ENCODE measurements around the gene GASK1A.
"Not testable (repeated sequence)": the region's sequence is repeated elsewhere in the genome, so short reads cannot be mapped to it uniquely, and the experiment has no call there.

Gene GASK1A

DNA sequence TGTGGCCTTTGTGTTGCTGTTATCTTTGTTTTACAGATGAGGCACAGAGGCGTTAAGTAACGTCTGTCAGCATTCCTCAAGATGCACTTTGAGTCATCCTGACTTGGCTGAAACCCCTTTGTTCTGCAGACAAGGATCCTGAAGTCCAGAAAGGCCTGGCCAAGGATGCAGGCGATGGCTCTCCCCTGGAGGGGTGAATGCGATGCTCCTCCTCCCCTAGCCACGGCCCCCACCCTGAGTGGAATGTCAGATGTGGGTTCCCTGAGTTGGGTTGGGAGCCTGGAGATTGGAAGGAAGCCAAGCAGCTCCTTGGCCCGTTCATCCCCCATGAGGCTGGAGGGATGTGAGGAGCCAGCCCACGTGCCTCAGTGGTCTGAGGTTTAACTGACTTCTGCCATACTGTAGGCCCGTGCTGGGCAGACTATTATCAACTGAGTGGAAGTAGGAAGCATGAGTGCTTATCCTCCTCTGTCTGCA, 83.5 kb downstream of the GASK1A start:
- TF ChIP-seq, protein P1, sequence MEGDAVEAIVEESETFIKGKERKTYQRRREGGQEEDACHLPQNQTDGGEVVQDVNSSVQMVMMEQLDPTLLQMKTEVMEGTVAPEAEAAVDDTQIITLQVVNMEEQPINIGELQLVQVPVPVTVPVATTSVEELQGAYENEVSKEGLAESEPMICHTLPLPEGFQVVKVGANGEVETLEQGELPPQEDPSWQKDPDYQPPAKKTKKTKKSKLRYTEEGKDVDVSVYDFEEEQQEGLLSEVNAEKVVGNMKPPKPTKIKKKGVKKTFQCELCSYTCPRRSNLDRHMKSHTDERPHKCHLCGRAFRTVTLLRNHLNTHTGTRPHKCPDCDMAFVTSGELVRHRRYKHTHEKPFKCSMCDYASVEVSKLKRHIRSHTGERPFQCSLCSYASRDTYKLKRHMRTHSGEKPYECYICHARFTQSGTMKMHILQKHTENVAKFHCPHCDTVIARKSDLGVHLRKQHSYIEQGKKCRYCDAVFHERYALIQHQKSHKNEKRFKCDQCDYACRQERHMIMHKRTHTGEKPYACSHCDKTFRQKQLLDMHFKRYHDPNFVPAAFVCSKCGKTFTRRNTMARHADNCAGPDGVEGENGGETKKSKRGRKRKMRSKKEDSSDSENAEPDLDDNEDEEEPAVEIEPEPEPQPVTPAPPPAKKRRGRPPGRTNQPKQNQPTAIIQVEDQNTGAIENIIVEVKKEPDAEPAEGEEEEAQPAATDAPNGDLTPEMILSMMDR (IDR thresholded peaks at IDR 0.05) = no peak
- Histone ChIP-seq H2AFZ (no peak overlapping the region), H3K27ac (no peak overlapping the region), H3K27me3 (ENCODE audit: control insufficient read depth, insufficient read depth, low read length) (no peaks in the 10 kb centered on the region), H3K36me3 (ENCODE audit: control insufficient read depth, insufficient read depth, low read length) (no peaks in the 10 kb centered on the region), H3K4me3 (ENCODE audit: low read depth, low read length) (no peak overlapping the region), H3K79me2 (no peaks in the 10 kb centered on the region), H3K9ac (no peak overlapping the region), H3K4me2 (ENCODE audit: low read length) (no peak overlapping the region), H3K4me1 (no peaks in the 10 kb centered on the region), H3K9me3 (ENCODE audit: control insufficient read depth, low read length) (no peaks in the 10 kb centered on the region)

DNA sequence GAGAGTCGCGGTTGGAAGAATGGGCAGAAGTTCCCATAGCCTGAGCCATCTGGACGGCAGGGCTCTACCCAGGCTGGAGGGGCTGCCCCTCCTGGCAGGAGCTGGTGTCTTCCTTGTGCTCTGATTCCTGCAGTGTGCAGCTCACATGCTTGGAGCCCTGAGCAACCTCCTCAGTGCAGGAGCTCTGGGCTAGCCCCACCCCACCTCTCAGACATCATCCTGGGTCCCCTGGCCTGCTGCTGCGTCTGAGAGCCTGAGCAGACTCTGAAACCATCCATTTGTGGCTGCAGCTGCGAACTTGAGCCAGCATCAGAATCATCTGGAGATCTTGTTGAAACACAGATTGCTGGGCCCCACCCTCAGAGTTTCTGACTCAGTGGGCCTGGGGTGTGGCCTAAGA, 84.0 kb downstream of the GASK1A start:
- H3K9ac ChIP-seq = no peak overlapping the region
- no peak overlapping the region for H3K27ac ChIP-seq
- no peak overlapping the region for H3K4me2 ChIP-seq (ENCODE audit: low read length)
- TF ChIP-seq, protein P1 (IDR thresholded peaks at IDR 0.05) = no peak
- no peaks in the 10 kb centered on the region for H3K9me3 ChIP-seq (ENCODE audit: control insufficient read depth, low read length)
- H2AFZ ChIP-seq = no peak overlapping the region
- H3K27me3 ChIP-seq (ENCODE audit: control insufficient read depth, insufficient read depth, low read length) = no peaks in the 10 kb centered on the region
- H3K4me3 ChIP-seq (ENCODE audit: low read depth, low read length) = no peak overlapping the region
- H3K79me2 ChIP-seq = no peaks in the 10 kb centered on the region
- no peaks in the 10 kb centered on the region for H3K36me3 ChIP-seq (ENCODE audit: control insufficient read depth, insufficient read depth, low read length)
- H3K4me1 ChIP-seq = no peaks in the 10 kb centered on the region

DNA sequence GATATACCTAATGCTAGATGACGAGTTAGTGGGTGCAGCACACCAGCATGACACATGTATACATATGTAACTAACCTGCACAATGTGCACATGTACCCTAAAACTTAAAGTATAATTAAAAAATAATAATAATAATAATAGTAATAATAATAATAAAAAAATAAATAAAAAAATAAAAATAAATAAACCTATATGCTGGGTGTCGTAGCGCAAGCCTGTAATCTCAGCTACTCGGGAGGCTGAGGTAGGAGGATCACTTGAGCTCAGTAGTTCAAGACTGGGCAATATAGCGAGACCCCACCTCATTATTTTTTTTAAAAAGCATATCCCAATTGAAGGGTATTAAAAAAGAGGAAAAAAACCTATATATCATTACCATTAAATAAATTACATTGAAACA, 91.6 kb downstream of the GASK1A start:
- not testable (repeated sequence) for H3K27ac ChIP-seq; H3K4me1 ChIP-seq; H3K4me2 ChIP-seq (ENCODE audit: low read length); H3K4me3 ChIP-seq (ENCODE audit: low read depth, low read length); H3K36me3 ChIP-seq (ENCODE audit: control insufficient read depth, insufficient read depth, low read length); H3K27me3 ChIP-seq (ENCODE audit: control insufficient read depth, insufficient read depth, low read length); H3K79me2 ChIP-seq; H3K9ac ChIP-seq; H2AFZ ChIP-seq; H3K9me3 ChIP-seq (ENCODE audit: control insufficient read depth, low read length)

DNA sequence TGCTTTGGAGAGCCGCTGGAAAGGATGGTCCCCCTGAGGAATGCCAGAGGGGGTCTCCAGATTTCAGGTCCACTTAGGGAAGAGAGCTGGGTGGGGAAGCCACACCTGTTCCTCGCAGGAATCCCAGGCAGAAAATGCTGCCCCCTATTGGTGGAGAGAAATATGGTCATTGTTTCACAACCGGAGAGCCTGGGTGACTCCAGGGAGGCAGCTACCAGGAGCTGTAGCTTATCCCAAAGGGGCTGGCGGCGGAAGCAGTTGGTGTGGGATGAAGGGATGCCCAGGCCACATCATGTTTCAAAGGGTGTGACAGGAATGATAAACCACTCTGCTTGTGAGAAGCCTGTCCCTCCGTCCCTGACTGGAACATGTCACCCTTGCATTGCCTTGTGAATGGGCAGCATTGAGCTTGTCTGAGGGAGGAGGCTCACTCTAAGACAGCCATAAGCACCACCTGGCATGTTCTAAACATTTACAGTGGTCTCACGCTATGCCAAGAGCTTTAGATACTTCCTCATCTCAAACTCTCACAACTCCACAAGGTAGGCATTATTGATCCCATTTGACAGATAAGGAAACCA, 92.3 kb downstream of the GASK1A start:
- no peaks in the 10 kb centered on the region for H3K27me3 ChIP-seq (ENCODE audit: control insufficient read depth, insufficient read depth, low read length)
- no peaks in the 10 kb centered on the region for H3K36me3 ChIP-seq (ENCODE audit: control insufficient read depth, insufficient read depth, low read length)
- H3K4me3 ChIP-seq (ENCODE audit: low read depth, low read length) = no peak overlapping the region
- H3K27ac ChIP-seq = no peak overlapping the region
- no peak overlapping the region for H3K9ac ChIP-seq
- no peak overlapping the region for H2AFZ ChIP-seq
- TF ChIP-seq, protein P1 (IDR thresholded peaks at IDR 0.05) = no peak
- no peaks in the 10 kb centered on the region for H3K4me1 ChIP-seq
- H3K9me3 ChIP-seq (ENCODE audit: control insufficient read depth, low read length) = no peaks in the 10 kb centered on the region
- H3K4me2 ChIP-seq (ENCODE audit: low read length) = no peak overlapping the region
- H3K79me2 ChIP-seq = no peaks in the 10 kb centered on the region

DNA sequence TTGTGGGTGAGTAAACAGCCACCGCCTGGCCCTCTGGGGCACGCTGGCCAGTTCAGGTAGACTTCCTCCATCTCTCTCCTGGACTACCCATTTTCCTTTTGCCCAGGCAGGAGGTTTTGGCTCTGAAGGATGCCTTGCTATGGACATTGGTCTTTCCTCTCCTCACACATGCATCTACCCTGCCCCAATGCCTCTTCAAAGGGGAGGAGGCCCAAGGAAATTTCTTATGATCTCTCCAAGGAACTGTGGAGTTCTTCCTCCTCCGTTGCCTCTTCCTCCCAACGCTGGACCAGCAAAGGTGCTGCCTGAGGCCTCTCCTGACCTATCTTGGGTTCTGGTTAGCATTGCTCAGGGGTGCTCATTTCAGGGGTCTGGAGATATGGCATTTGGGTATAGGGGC, 93.2 kb downstream of the GASK1A start:
- Histone ChIP-seq H2AFZ (no peak overlapping the region), H3K4me2 (ENCODE audit: low read length) (no peak overlapping the region), H3K4me1 (no peaks in the 10 kb centered on the region), H3K27ac (no peak overlapping the region), H3K36me3 (ENCODE audit: control insufficient read depth, insufficient read depth, low read length) (no peaks in the 10 kb centered on the region), H3K9me3 (ENCODE audit: control insufficient read depth, low read length) (no peaks in the 10 kb centered on the region), H3K79me2 (no peaks in the 10 kb centered on the region), H3K9ac (no peak overlapping the region), H3K4me3 (ENCODE audit: low read depth, low read length) (no peak overlapping the region), H3K27me3 (ENCODE audit: control insufficient read depth, insufficient read depth, low read length) (no peaks in the 10 kb centered on the region)
- TF ChIP-seq, protein P1 (IDR thresholded peaks at IDR 0.05) = no peak

All from parathyroid adenoma (tissue), 2 donors.